H9 (cell line): ENCODE measurements around the gene JAKMIP3. TPM values are rescaled to one million over a fixed set of nuclear protein-coding genes. Genes with fewer than 3 reads are reported as not detected.

Experiments
- DNase-seq: peaks from one replicate; pipeline ENCODE4 v3.0.0-alpha.2; 2017
- H2AFZ ChIP-seq: one replicate; pipeline ENCODE4 v1.6.1; 2013; ENCODE audit warnings: mild to moderate bottlenecking, low read length, control low read depth, moderate library complexity
- H2AK5ac ChIP-seq: 2 replicates; pipeline ENCODE4 v1.6.1; 2013; ENCODE audit warnings: low read length, control low read depth, mixed read lengths; ENCODE audit not compliant: insufficient read length
- H2BK120ac ChIP-seq: one replicate; pipeline ENCODE4 v1.6.1; 2013; ENCODE audit warnings: low read depth, mild to moderate bottlenecking, low read length, control low read depth, inconsistent platforms; ENCODE audit not compliant: poor library complexity, severe bottlenecking
- H2BK12ac ChIP-seq: 2 replicates; pipeline ENCODE4 v1.6.1; 2013; ENCODE audit warnings: low read length, control low read depth, mixed read lengths, low read depth; ENCODE audit not compliant: insufficient read length
- H2BK15ac ChIP-seq: 2 replicates; pipeline ENCODE4 v1.6.1; 2013; ENCODE audit warnings: low read depth, low read length, control low read depth
- H2BK20ac ChIP-seq: one replicate; pipeline ENCODE4 v1.6.1; 2013; ENCODE audit warnings: low read depth, mild to moderate bottlenecking, low read length, control low read depth, inconsistent platforms; ENCODE audit not compliant: poor library complexity, severe bottlenecking
- H2BK5ac ChIP-seq: 2 replicates; pipeline ENCODE4 v1.6.1; 2013; ENCODE audit warnings: low read length, control low read depth, mixed read lengths; ENCODE audit not compliant: insufficient read length
- H3K14ac ChIP-seq: 2 replicates; pipeline ENCODE4 v1.6.1; 2013; ENCODE audit warnings: low read length, control low read depth; ENCODE audit not compliant: insufficient read depth
- H3K18ac ChIP-seq: 2 replicates; pipeline ENCODE4 v1.6.1; 2013; ENCODE audit warnings: low read depth, mild to moderate bottlenecking, mixed read lengths, low read length, control low read depth; ENCODE audit not compliant: insufficient read length
- H3K23ac ChIP-seq: 2 replicates; pipeline ENCODE4 v1.6.1; 2013; ENCODE audit warnings: low read length, control low read depth, mixed read lengths, low read depth; ENCODE audit not compliant: insufficient read length
- H3K23me2 ChIP-seq: 2 replicates; pipeline ENCODE4 v1.6.1; 2013; ENCODE audit warnings: low read depth, mild to moderate bottlenecking, mixed read lengths, low read length, control low read depth; ENCODE audit not compliant: insufficient read length, poor library complexity, severe bottlenecking
- H3K27ac ChIP-seq: 2 replicates; pipeline ENCODE4 v1.5.1; 2013; ENCODE audit warnings: low read length, control low read depth, mixed read lengths, low read depth; ENCODE audit not compliant: insufficient read length
- H3K27me3 ChIP-seq: 2 replicates; pipeline ENCODE4 v1.6.1; 2013; ENCODE audit warnings: low read length, control low read depth, inconsistent platforms; ENCODE audit not compliant: insufficient read depth
- H3K4ac ChIP-seq: 2 replicates; pipeline ENCODE4 v1.6.1; 2013; ENCODE audit warnings: low read depth, mild to moderate bottlenecking, control low read depth, inconsistent platforms, low read length, moderate library complexity
- H3K4me1 ChIP-seq: 2 replicates; pipeline ENCODE4 v1.6.1; 2013; ENCODE audit warnings: low read length, control low read depth, inconsistent platforms; ENCODE audit not compliant: insufficient read depth
- H3K4me2 ChIP-seq: 2 replicates; pipeline ENCODE4 v1.6.1; 2013; ENCODE audit warnings: low read length, control low read depth, mixed read lengths; ENCODE audit not compliant: insufficient read length, insufficient read depth
- H3K56ac ChIP-seq: 2 replicates; pipeline ENCODE4 v1.6.1; 2013; ENCODE audit warnings: low read depth, mild to moderate bottlenecking, mixed read lengths, low read length, control low read depth; ENCODE audit not compliant: insufficient read length
- H3K79me1 ChIP-seq: 2 replicates; pipeline ENCODE4 v1.6.1; 2013; ENCODE audit warnings: low read depth, mild to moderate bottlenecking, moderate library complexity, low read length, control low read depth, inconsistent platforms; ENCODE audit not compliant: insufficient read depth, poor library complexity, severe bottlenecking
- H3K79me2 ChIP-seq: 2 replicates; pipeline ENCODE4 v1.6.1; 2013; ENCODE audit warnings: low read length, control low read depth, inconsistent platforms; ENCODE audit not compliant: insufficient read depth
- H3K9ac ChIP-seq: 2 replicates; pipeline ENCODE4 v1.6.1; 2013; ENCODE audit warnings: low read length, control low read depth, mixed read lengths; ENCODE audit not compliant: insufficient read length; ENCODE audit errors: extremely low read depth
- H3K9me3 ChIP-seq: one replicate; pipeline ENCODE4 v1.6.1; 2013; ENCODE audit warnings: low read depth, low read length, inconsistent platforms; ENCODE audit not compliant: control insufficient read depth
- H3T11ph ChIP-seq: one replicate; pipeline ENCODE4 v1.6.1; 2013; ENCODE audit warnings: mild to moderate bottlenecking, low read length, control low read depth, inconsistent platforms
- H4K20me1 ChIP-seq: one replicate; pipeline ENCODE4 v1.6.1; 2013; ENCODE audit not compliant: control insufficient read depth, insufficient read length, insufficient read depth
- H4K5ac ChIP-seq: 2 replicates; pipeline ENCODE4 v1.6.1; 2013; ENCODE audit warnings: low read depth, mild to moderate bottlenecking, mixed read lengths, low read length, control low read depth; ENCODE audit not compliant: insufficient read length
- H4K8ac ChIP-seq: replicated peaks from 2 replicates; pipeline ENCODE4 v1.6.1; 2013; ENCODE audit warnings: low read length, control low read depth, mixed read lengths, low read depth; ENCODE audit not compliant: insufficient read length
- H4K91ac ChIP-seq: 2 replicates; pipeline ENCODE4 v1.6.1; 2013; ENCODE audit warnings: low read depth, mild to moderate bottlenecking, moderate library complexity, mixed read lengths, low read length, control low read depth; ENCODE audit not compliant: insufficient read length
- H3K27ac Mint-ChIP-seq, 3 experiments: 2 replicates in 2 of 3; 3 replicates in 1 of 3; pipeline ENCODE4 v1.8.0; 2020 to 2021; ENCODE audit warnings: mixed read lengths in 3 of 3, mild to moderate bottlenecking in 1 of 3, moderate library complexity in 1 of 3
- H3K27me3 Mint-ChIP-seq: 2 replicates; pipeline ENCODE4 v1.8.0; 2021; ENCODE audit warnings: low read depth, mild to moderate bottlenecking, moderate library complexity, mixed read lengths
- H3K36me3 Mint-ChIP-seq, 3 experiments: 2 replicates in 2 of 3; 3 replicates in 1 of 3; pipeline ENCODE4 v1.8.0; 2020 to 2021; ENCODE audit warnings: low read depth in 3 of 3, mixed read lengths in 3 of 3; ENCODE audit not compliant: insufficient read depth in 1 of 3
- H3K4me1 Mint-ChIP-seq, 2 experiments: 2 replicates each; pipeline ENCODE4 v1.8.0; 2020; ENCODE audit warnings: mixed read lengths in 2 of 2
- H3K4me3 Mint-ChIP-seq, 2 experiments: 2 replicates in 1 of 2; 3 replicates in 1 of 2; pipeline ENCODE4 v1.8.0; 2020 to 2021; ENCODE audit warnings: mild to moderate bottlenecking in 2 of 2, mixed read lengths in 2 of 2, moderate library complexity in 1 of 2
- H3K9me3 Mint-ChIP-seq, 2 experiments: 2 replicates in 1 of 2; 3 replicates in 1 of 2; pipeline ENCODE4 v1.8.0; 2020; ENCODE audit warnings: mild to moderate bottlenecking in 2 of 2, mixed read lengths in 2 of 2, moderate library complexity in 1 of 2
- WGBS: extraction: QIAGEN DNeasy Blood & Tissue Kit; methylation state at CpG from one replicate; pipeline ENCODE4 v1.1.7; 2013; ENCODE audit warnings: missing lambda C conversion rate, low lambda C conversion rate, mixed read lengths; ENCODE audit not compliant: insufficient read length; ENCODE audit errors: extremely low coverage; 5-methylcytosine and 5-hydroxymethylcytosine counted together
- total RNA-seq: library from RNA; stranded (reverse); gene quantifications from 2 replicates; pipeline ENCODE4 v1.2.1, GENCODE V29; 2021
- TF ChIP-seq, protein P1 (sequence below): fragments of 200-600 bp; sonication (generic); conservative IDR thresholded peaks from 3 replicates; pipeline ENCODE4 v1.8.0; 2021; ENCODE audit warnings: antibody characterized with exemption, mild to moderate bottlenecking

The JAKMIP3 gene
- total RNA-seq, 1 experiment from 2014 or later: 0.50 TPM

DNA sequence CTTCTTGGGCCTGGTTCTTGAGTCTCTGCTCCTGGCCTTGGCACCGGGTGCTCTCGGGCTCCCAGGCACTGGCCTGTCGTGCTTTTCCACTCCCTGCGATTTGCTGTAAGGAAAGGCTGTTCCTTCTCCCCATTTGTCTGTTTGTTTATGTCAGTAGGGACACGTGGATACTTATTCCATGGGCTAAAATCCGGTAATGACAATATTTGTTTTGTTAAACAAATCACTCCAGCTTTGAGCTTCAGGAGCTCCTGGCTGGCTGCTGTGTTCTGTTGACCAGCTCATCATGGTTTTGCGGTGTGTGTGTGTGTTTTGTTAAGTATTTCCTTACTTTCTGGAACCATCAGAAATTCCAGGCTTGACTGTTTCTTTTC is 17.5 kb upstream of the JAKMIP3 start:
- no peak overlapping the region for H2BK120ac ChIP-seq
- no peak overlapping the region for H2AFZ ChIP-seq
- no peak overlapping the region for H2AK5ac ChIP-seq
- no peaks in the 10 kb centered on the region for H4K20me1 ChIP-seq
- no peak overlapping the region for H3T11ph ChIP-seq
- Mint-ChIP-seq H3K27me3 (peaks cover 32% of the 10 kb centered on the region), H3K27ac (no peak overlapping the region), H3K36me3 (peaks cover 6 to 7% (median 7%) of the 10 kb centered on the region in 3 experiments; a peak in 6 of 7 replicates), H3K9me3 (peaks cover 18 to 20% of the 10 kb centered on the region in 2 experiments), H3K4me3 (no peak overlapping the region), H3K4me1 (peaks cover 21 to 24% of the 10 kb centered on the region in 2 experiments)
- H3K79me2 ChIP-seq: no peaks in the 10 kb centered on the region
- H3K18ac ChIP-seq: no peak overlapping the region
- H2BK20ac ChIP-seq: no peak overlapping the region
- H4K91ac ChIP-seq: no peak overlapping the region
- H3K9me3 ChIP-seq: peaks cover 8% of the 10 kb centered on the region
- no peaks in the 10 kb centered on the region; the same call in 1 of the 2 replicates for H3K27me3 ChIP-seq
- no peak overlapping the region for H2BK15ac ChIP-seq
- no peak overlapping the region for H3K23ac ChIP-seq
- H3K27ac ChIP-seq: no peak overlapping the region
- no peak overlapping the region for H3K4me2 ChIP-seq
- no peaks in the 10 kb centered on the region; the same call in 1 of the 2 replicates for H3K4me1 ChIP-seq
- no peaks in the 10 kb centered on the region for H3K23me2 ChIP-seq
- no peak for DNase-seq
- WGBS: no CpG with 5 or more reads among the region's 7 CpGs
- H3K9ac ChIP-seq: no peak overlapping the region
- H4K5ac ChIP-seq: no peak overlapping the region
- H3K56ac ChIP-seq: no peak overlapping the region
- no peak overlapping the region for H4K8ac ChIP-seq
- no peak overlapping the region for H3K4ac ChIP-seq
- no peak overlapping the region for H3K14ac ChIP-seq
- no peak overlapping the region for H2BK12ac ChIP-seq
- no peak overlapping the region for H2BK5ac ChIP-seq
- TF ChIP-seq, protein P1, sequence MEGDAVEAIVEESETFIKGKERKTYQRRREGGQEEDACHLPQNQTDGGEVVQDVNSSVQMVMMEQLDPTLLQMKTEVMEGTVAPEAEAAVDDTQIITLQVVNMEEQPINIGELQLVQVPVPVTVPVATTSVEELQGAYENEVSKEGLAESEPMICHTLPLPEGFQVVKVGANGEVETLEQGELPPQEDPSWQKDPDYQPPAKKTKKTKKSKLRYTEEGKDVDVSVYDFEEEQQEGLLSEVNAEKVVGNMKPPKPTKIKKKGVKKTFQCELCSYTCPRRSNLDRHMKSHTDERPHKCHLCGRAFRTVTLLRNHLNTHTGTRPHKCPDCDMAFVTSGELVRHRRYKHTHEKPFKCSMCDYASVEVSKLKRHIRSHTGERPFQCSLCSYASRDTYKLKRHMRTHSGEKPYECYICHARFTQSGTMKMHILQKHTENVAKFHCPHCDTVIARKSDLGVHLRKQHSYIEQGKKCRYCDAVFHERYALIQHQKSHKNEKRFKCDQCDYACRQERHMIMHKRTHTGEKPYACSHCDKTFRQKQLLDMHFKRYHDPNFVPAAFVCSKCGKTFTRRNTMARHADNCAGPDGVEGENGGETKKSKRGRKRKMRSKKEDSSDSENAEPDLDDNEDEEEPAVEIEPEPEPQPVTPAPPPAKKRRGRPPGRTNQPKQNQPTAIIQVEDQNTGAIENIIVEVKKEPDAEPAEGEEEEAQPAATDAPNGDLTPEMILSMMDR: no peak
- H3K79me1 ChIP-seq: no peaks in the 10 kb centered on the region
